Ovary (tissue), 3 donors: Measurements from ENCODE around the gene MMP25.

Experiments used
- CTCF ChIP-seq, 3 donors: fragments of 450-650 bp in 2 of 3; fragments of 200-600 bp in 1 of 3; IDR thresholded peaks; one replicate each; pipeline versions ENCODE4 v1.5.1 to v1.8.0; 2016 to 2022; ENCODE audit warnings: antibody characterized with exemption in 3 of 3, mild to moderate bottlenecking in 1 of 3
- EP300 ChIP-seq: sonication (generic); formaldehyde crosslinking; IDR thresholded peaks from one replicate; pipeline ENCODE4 v1.6.1; 2017; ENCODE audit warnings: antibody characterized with exemption
- POLR2A ChIP-seq: fragments of 450-650 bp; IDR thresholded peaks from one replicate; pipeline ENCODE4 v1.6.1; 2017; ENCODE audit warnings: antibody characterized with exemption, mild to moderate bottlenecking, moderate library complexity
- donor health status: DM: no; HTN: no; CAD: no.

- TF ChIP-seq CTCF (IDR thresholded peaks at IDR 0.05) (no peak), POLR2A (no peak), EP300 (no peak)
Measured at GRCh38 chr16:3099732-3100499, 53.6 kb downstream of the MMP25 start.
